HepG2 (cell line): Measurements from ENCODE around the gene SUMO1. TPM values are rescaled to one million over a fixed set of nuclear protein-coding genes. Genes with fewer than 3 reads are reported as not detected.

ENCODE experiments used
- FOXJ3 ChIP-seq: sonication (generic); formaldehyde crosslinking; IDR thresholded peaks from 2 replicates; pipeline ENCODE4 v1.4.0; 2020; ENCODE audit warnings: missing genetic modification reagents, mild to moderate bottlenecking, borderline replicate concordance
- HIVEP1 ChIP-seq: sonication (generic); formaldehyde crosslinking; IDR thresholded peaks from 2 replicates; pipeline ENCODE4 v1.4.0; 2020; ENCODE audit warnings: mild to moderate bottlenecking, missing genetic modification reagents
- KDM4B ChIP-seq: sonication (generic); formaldehyde crosslinking; IDR thresholded peaks from 2 replicates; pipeline ENCODE4 v1.4.0; 2020; ENCODE audit warnings: missing genetic modification reagents
- MXD4 ChIP-seq: IDR thresholded peaks from 2 replicates; pipeline ENCODE4 v1.6.1; 2016; ENCODE audit warnings: mild to moderate bottlenecking, missing biosample characterization, missing genetic modification reagents
- PAWR ChIP-seq: sonication (generic); formaldehyde crosslinking; IDR thresholded peaks from 2 replicates; pipeline ENCODE4 v1.4.0; 2020; ENCODE audit warnings: missing genetic modification reagents, mild to moderate bottlenecking, borderline replicate concordance
- RFX5 ChIP-seq: IDR thresholded peaks from 2 replicates; pipeline ENCODE4 v1.6.1; 2011; ENCODE audit warnings: low read depth, low read length, improper control_type of control experiment
- THAP8 ChIP-seq: sonication (generic); formaldehyde crosslinking; IDR thresholded peaks from 2 replicates; pipeline ENCODE4 v1.5.1; 2020; ENCODE audit warnings: missing genetic modification reagents, mild to moderate bottlenecking, borderline replicate concordance
- TRIM22 ChIP-seq: fragments of 450-650 bp; IDR thresholded peaks from 2 replicates; pipeline ENCODE4 v1.6.1; 2017
- ZNF124 ChIP-seq: sonication (generic); formaldehyde crosslinking; IDR thresholded peaks from 2 replicates; pipeline ENCODE4 v1.4.0; 2020; ENCODE audit warnings: missing genetic modification reagents
- ZSCAN21 ChIP-seq: sonication (generic); formaldehyde crosslinking; IDR thresholded peaks from 2 replicates; pipeline ENCODE4 v1.8.0; 2022; ENCODE audit warnings: mild to moderate bottlenecking, missing genetic modification reagents, moderate library complexity, borderline replicate concordance
- polyA plus RNA-seq, 8 experiments: library from polyadenylated mRNA; depleted of rRNA in 3 of 8; stranded (reverse) in 7 of 8; unstranded in 1 of 8; fragments of >200 nt; fragmentation: Illumina TruSeq in 4 of 8; extraction: Trizol in 4 of 8; gene quantifications; 2 replicates each; pipeline versions ENCODE4 v1.2.1 to v1.2.3, GENCODE V29; 2011 to 2016; ENCODE audit warnings: low read depth in 4 of 8, missing spikeins in 1 of 8, mixed read lengths in 1 of 8; ENCODE audit not compliant: insufficient read depth in 1 of 8
- total RNA-seq, 5 experiments: library from RNA; depleted of rRNA; stranded (reverse); fragments of >200 nt; fragmentation: Illumina TruSeq; extraction: Trizol; gene quantifications; 2 replicates each; pipeline ENCODE4 v1.2.3, GENCODE V29; 2016; ENCODE audit warnings: low read depth in 1 of 5
- TF ChIP-seq, protein P1 (sequence below): sonication (generic); formaldehyde crosslinking; IDR thresholded peaks from 2 replicates; pipeline ENCODE4 v1.5.0; 2020; ENCODE audit warnings: mild to moderate bottlenecking, missing genetic modification reagents, borderline replicate concordance
- TF ChIP-seq, protein P2 (sequence below), 2 experiments: sonication (generic) in 1 of 2; formaldehyde crosslinking in 1 of 2; IDR thresholded peaks; 2 replicates each; pipeline versions ENCODE4 v1.6.1 to v1.9.0; 2014 to 2022; ENCODE audit warnings: antibody characterized with exemption in 1 of 2, borderline replicate concordance in 1 of 2, inconsistent platforms in 1 of 2, low read depth in 1 of 2, missing genetic modification reagents in 1 of 2
- TF ChIP-seq, protein P3 (sequence below): sonication (generic); formaldehyde crosslinking; conservative IDR thresholded peaks from 2 replicates; pipeline ENCODE4 v1.8.0; 2022; ENCODE audit warnings: mild to moderate bottlenecking, moderate library complexity, missing genetic modification reagents

The SUMO1 gene
- total and polyA plus RNA-seq, 2 of the 13 experiments (the other 11 are each of a cell fraction or from before 2014, with no cell fraction given) = 101 to 173 TPM

DNA sequence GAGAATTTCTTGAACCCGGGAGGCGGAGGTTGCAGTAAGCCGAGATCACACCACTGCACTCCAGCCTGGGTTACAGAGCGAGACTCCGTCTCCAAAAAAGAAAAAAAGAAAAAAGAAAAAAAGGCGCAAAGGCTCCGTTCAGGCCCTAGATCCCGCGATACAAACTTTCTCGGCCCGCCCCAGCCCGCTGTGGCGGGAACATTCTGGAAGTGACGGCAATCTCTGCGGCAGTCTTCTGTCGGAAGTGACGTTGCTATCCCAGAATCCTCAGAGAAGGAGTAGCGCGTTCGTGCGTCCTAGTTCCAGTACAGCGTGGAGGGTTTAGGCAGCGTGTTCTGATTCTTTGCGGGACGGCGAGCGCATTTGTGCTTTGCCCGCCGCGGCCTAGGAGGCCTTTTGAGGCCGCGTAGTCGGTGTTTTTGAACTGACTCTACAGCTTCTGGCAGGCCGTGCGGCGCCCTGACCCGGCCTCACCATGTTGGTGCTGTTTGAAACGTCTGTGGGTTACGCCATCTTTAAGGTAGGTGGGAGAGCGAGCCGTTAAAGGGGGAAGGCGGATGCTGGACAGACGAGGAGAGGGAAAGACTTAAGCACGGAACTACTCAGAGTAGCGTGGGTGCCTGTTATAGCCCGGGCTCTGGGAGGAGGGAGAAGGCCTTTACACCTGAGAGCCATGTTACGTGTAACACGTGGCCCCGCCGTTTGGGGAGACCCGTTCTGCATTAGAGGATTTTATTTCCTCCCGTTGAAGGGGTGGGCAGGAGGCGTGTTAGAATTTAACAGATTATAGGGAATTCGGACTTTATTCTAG, 27.3 kb upstream of the SUMO1 start, which contains the start of gene NOP58 (continued):
- TF ChIP-seq ZNF124 = peak; percentile 96
- TF ChIP-seq, protein P1, sequence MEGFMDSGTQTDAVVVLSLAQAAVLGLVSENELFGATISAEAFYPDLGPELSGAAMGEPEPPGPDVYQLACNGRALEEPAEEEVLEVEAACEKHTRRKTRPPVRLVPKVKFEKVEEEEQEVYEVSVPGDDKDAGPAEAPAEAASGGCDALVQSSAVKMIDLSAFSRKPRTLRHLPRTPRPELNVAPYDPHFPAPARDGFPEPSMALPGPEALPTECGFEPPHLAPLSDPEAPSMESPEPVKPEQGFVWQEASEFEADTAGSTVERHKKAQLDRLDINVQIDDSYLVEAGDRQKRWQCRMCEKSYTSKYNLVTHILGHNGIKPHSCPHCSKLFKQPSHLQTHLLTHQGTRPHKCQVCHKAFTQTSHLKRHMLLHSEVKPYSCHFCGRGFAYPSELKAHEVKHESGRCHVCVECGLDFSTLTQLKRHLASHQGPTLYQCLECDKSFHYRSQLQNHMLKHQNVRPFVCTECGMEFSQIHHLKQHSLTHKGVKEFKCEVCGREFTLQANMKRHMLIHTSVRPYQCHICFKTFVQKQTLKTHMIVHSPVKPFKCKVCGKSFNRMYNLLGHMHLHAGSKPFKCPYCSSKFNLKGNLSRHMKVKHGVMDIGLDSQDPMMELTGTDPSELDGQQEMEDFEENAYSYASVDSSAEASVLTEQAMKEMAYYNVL (CRISPR knock-in tag) = peak; percentile 61; the same call in 1 of the 2 replicates
- peak; percentile 73; the same call in 1 of the 2 replicates for TF ChIP-seq ZSCAN21 (CRISPR knock-in tag)
- peak; percentile 48; the same call in 1 of the 2 replicates for TF ChIP-seq FOXJ3
- TF ChIP-seq KDM4B = peak; percentile 82; the same call in 1 of the 2 replicates
- peak; percentile 96 for TF ChIP-seq MXD4 (CRISPR knock-in tag)
- TF ChIP-seq PAWR = 0 out of 2 replicates have a peak, but pooled peaks have one; percentile 74
- TF ChIP-seq THAP8 (CRISPR knock-in tag) = no peak
- TF ChIP-seq, protein P2, sequence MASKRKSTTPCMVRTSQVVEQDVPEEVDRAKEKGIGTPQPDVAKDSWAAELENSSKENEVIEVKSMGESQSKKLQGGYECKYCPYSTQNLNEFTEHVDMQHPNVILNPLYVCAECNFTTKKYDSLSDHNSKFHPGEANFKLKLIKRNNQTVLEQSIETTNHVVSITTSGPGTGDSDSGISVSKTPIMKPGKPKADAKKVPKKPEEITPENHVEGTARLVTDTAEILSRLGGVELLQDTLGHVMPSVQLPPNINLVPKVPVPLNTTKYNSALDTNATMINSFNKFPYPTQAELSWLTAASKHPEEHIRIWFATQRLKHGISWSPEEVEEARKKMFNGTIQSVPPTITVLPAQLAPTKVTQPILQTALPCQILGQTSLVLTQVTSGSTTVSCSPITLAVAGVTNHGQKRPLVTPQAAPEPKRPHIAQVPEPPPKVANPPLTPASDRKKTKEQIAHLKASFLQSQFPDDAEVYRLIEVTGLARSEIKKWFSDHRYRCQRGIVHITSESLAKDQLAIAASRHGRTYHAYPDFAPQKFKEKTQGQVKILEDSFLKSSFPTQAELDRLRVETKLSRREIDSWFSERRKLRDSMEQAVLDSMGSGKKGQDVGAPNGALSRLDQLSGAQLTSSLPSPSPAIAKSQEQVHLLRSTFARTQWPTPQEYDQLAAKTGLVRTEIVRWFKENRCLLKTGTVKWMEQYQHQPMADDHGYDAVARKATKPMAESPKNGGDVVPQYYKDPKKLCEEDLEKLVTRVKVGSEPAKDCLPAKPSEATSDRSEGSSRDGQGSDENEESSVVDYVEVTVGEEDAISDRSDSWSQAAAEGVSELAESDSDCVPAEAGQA (IDR thresholded peaks at IDR 0.05; ENCODE audit: low read depth) = peak; percentile 98
- TF ChIP-seq, protein P2 (CRISPR knock-in tag; IDR thresholded peaks at IDR 0.05; ENCODE audit: borderline replicate concordance) = no peak
- peak; percentile 91 for TF ChIP-seq HIVEP1 (CRISPR knock-in tag)
- TF ChIP-seq, protein P3, sequence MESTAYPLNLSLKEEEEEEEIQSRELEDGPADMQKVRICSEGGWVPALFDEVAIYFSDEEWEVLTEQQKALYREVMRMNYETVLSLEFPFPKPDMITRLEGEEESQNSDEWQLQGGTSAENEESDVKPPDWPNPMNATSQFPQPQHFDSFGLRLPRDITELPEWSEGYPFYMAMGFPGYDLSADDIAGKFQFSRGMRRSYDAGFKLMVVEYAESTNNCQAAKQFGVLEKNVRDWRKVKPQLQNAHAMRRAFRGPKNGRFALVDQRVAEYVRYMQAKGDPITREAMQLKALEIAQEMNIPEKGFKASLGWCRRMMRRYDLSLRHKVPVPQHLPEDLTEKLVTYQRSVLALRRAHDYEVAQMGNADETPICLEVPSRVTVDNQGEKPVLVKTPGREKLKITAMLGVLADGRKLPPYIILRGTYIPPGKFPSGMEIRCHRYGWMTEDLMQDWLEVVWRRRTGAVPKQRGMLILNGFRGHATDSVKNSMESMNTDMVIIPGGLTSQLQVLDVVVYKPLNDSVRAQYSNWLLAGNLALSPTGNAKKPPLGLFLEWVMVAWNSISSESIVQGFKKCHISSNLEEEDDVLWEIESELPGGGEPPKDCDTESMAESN (CRISPR knock-in tag) = peak; percentile 91
- no peak for TF ChIP-seq TRIM22
- peak; percentile 61; the same call in 1 of the 2 replicates for TF ChIP-seq RFX5
